Neuronal stem cell (in vitro differentiated cells): ENCODE data around the gene ATG10.

ENCODE experiments used
- DNase-seq: peaks from one replicate; pipeline ENCODE4 v3.0.0-alpha.2; 2013; ENCODE audit warnings: low spot score
- H2AFZ ChIP-seq: one replicate; pipeline ENCODE4 v1.6.1; 2013; ENCODE audit warnings: mild to moderate bottlenecking, low read length, inconsistent platforms
- H2AK5ac ChIP-seq: 2 replicates; pipeline ENCODE4 v1.6.1; 2013; ENCODE audit warnings: low read depth, mild to moderate bottlenecking, inconsistent platforms, low read length, moderate library complexity, mixed read lengths
- H2BK120ac ChIP-seq: 2 replicates; pipeline ENCODE4 v1.6.1; 2013; ENCODE audit warnings: low read depth, mild to moderate bottlenecking, inconsistent platforms, low read length, moderate library complexity, mixed read lengths
- H2BK12ac ChIP-seq: one replicate; pipeline ENCODE4 v1.6.1; 2013; ENCODE audit warnings: low read length, inconsistent platforms
- H2BK15ac ChIP-seq: 2 replicates; pipeline ENCODE4 v1.6.1; 2013; ENCODE audit warnings: mild to moderate bottlenecking, low read length, inconsistent platforms, mixed read lengths
- H2BK5ac ChIP-seq: one replicate; pipeline ENCODE4 v1.6.1; 2013; ENCODE audit warnings: inconsistent platforms, mild to moderate bottlenecking, low read length, moderate library complexity
- H3K14ac ChIP-seq: one replicate; pipeline ENCODE4 v1.6.1; 2013; ENCODE audit warnings: low read length, inconsistent platforms
- H3K18ac ChIP-seq: 2 replicates; pipeline ENCODE4 v1.6.1; 2013; ENCODE audit warnings: low read length, inconsistent platforms
- H3K23ac ChIP-seq: 2 replicates; pipeline ENCODE4 v1.6.1; 2013; ENCODE audit warnings: low read depth, mild to moderate bottlenecking, mixed read lengths, low read length, inconsistent platforms; ENCODE audit not compliant: poor library complexity
- H3K27ac ChIP-seq: replicated peaks from 3 replicates; pipeline ENCODE4 v1.5.1; 2013; ENCODE audit warnings: low read length, inconsistent platforms
- H3K27me3 ChIP-seq, 3 experiments: 2 replicates each; pipeline ENCODE4 v1.6.1; 2013; ENCODE audit warnings: low read length in 3 of 3, mild to moderate bottlenecking in 2 of 3, inconsistent platforms in 1 of 3, low read depth in 1 of 3, mixed read lengths in 1 of 3, moderate library complexity in 1 of 3; ENCODE audit not compliant: control insufficient read depth in 3 of 3, insufficient read depth in 3 of 3
- H3K36me3 ChIP-seq, 2 donors: replicated peaks in 1 of 2; 2 replicates each; pipeline ENCODE4 v1.6.1; 2013; ENCODE audit warnings: low read length in 2 of 2; ENCODE audit not compliant: control insufficient read depth in 2 of 2, insufficient read depth in 2 of 2
- H3K4ac ChIP-seq: 2 replicates; pipeline ENCODE4 v1.6.1; 2013; ENCODE audit warnings: inconsistent platforms, mild to moderate bottlenecking, low read length, moderate library complexity
- H3K4me1 ChIP-seq, 2 donors: 1 replicate in 1 of 2; 2 replicates in 1 of 2; pipeline ENCODE4 v1.6.1; 2013; ENCODE audit warnings: low read length in 2 of 2, low read depth in 1 of 2; ENCODE audit not compliant: control insufficient read depth in 2 of 2, insufficient read depth in 1 of 2
- H3K4me2 ChIP-seq: one replicate; pipeline ENCODE4 v1.6.1; 2013; ENCODE audit warnings: mild to moderate bottlenecking, low read length, inconsistent platforms; ENCODE audit not compliant: insufficient read depth, poor library complexity, severe bottlenecking
- H3K4me3 ChIP-seq, 2 donors: 2 replicates each; pipeline ENCODE4 v1.5.1; 2013; ENCODE audit warnings: low read length in 2 of 2, mild to moderate bottlenecking in 2 of 2, inconsistent platforms in 1 of 2, moderate library complexity in 1 of 2
- H3K79me1 ChIP-seq: one replicate; pipeline ENCODE4 v1.6.1; 2013; ENCODE audit warnings: low read depth, mild to moderate bottlenecking, inconsistent platforms, low read length, moderate library complexity
- H3K9ac ChIP-seq: one replicate; pipeline ENCODE4 v1.6.1; 2013; ENCODE audit warnings: mild to moderate bottlenecking, low read depth, low read length, inconsistent platforms; ENCODE audit not compliant: poor library complexity
- H3K9me3 ChIP-seq, 2 donors: replicated peaks in 1 of 2; 2 replicates each; pipeline versions ENCODE3 to v1.6.1; 2013; ENCODE audit warnings: low read length in 2 of 2, mild to moderate bottlenecking in 2 of 2, inconsistent platforms in 1 of 2, low read depth in 1 of 2, mixed read lengths in 1 of 2, moderate library complexity in 1 of 2; ENCODE audit not compliant: control insufficient read depth in 2 of 2, insufficient read depth in 1 of 2
- H4K8ac ChIP-seq: one replicate; pipeline ENCODE4 v1.6.1; 2013; ENCODE audit warnings: low read depth, mild to moderate bottlenecking, inconsistent platforms, low read length, moderate library complexity
- H4K91ac ChIP-seq: one replicate; pipeline ENCODE4 v1.6.1; 2013; ENCODE audit warnings: low read length, low read depth, mild to moderate bottlenecking, inconsistent platforms; ENCODE audit not compliant: poor library complexity
- WGBS, 2 donors: extraction: QIAGEN DNeasy Blood & Tissue Kit; methylation state at CpG; one replicate each; pipeline ENCODE4 v1.1.7; 2013; ENCODE audit warnings: missing lambda C conversion rate in 2 of 2, mixed read lengths in 1 of 2; ENCODE audit not compliant: insufficient read length in 2 of 2, insufficient replicate concordance in 1 of 2; ENCODE audit errors: extremely low coverage in 2 of 2; 5-methylcytosine and 5-hydroxymethylcytosine counted together

The ATG10 gene

DNA sequence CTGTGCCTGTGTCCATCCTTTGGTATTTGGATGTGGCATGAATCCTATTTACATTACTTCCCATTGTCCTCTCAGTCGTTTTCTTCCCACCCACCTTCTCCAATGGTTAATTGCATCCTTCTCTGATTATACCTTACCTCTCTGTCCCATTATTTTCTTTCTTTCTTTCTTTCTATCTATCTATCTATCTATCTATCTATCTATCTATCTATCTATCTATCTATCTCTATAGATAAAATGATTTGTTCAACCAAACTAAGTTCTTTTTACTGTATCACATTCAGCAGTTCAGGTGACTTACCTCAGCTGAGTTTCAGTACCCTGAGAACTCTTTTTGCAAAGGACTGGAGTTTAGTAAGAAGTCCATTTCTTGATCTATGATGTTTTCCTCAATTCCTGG lies 225.7 kb downstream of the ATG10 start:
- no CpG with 5 or more reads among the region's 1 CpG for WGBS, 2 donors
- no peak overlapping the region for H2AK5ac ChIP-seq

DNA sequence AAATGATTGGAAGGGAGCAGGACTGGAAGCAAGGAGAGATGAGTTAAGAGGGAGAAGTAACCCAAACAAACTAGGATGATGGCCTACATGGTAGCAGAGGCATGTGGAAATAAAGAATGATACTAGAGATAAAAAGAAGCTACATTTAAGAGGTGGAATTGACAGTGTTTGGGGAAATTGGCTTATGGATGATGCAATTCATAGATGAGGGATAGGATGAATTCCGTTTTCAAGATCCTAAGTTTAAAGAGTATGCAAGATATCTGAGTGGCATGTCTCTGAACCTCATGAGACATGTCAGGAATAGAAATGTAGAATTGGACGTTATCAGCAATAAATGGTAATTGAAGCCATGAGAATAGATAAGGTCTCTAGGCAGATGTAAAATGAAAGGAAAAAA lies 232.7 kb downstream of the ATG10 start:
- Histone ChIP-seq H3K27me3 (no peaks in the 10 kb centered on the region), H3K9ac (no peak overlapping the region), H2BK5ac (no peak overlapping the region), H3K18ac (no peak overlapping the region), H2BK120ac (no peak overlapping the region), H3K4ac (no peak overlapping the region), H3K79me1 (no peaks in the 10 kb centered on the region), H3K36me3 (no peaks in the 10 kb centered on the region), H3K4me2 (no peak overlapping the region), H4K8ac (no peak overlapping the region), H2BK12ac (no peak overlapping the region), H3K9me3 (no peaks in the 10 kb centered on the region), H3K4me3 (no peak overlapping the region), H3K27ac (no peak overlapping the region), H2AK5ac (no peak overlapping the region), H3K23ac (no peak overlapping the region), H3K14ac (no peak overlapping the region), H4K91ac (no peak overlapping the region), H2AFZ (no peak overlapping the region), H3K4me1 (no peaks in the 10 kb centered on the region), H2BK15ac (no peak overlapping the region)
- no CpG with 5 or more reads among the region's 2 CpGs for whole genome bisulfite sequencing, 2 donors
- no peak for DNase-seq

More for the DNA sequence above, 225.7 kb downstream of the ATG10 start:
- H3K79me1 ChIP-seq: no peaks in the 10 kb centered on the region
- no peak overlapping the region for H4K91ac ChIP-seq
- H2BK5ac ChIP-seq: no peak overlapping the region
- no peaks in the 10 kb centered on the region for H3K4me1 ChIP-seq
- H3K4ac ChIP-seq: no peak overlapping the region
- H2BK120ac ChIP-seq: no peak overlapping the region
- no peak overlapping the region for H3K9ac ChIP-seq
- no peak overlapping the region for H3K27ac ChIP-seq
- H3K9me3 ChIP-seq: no peaks in the 10 kb centered on the region
- no peak overlapping the region for H3K4me3 ChIP-seq
- H2AFZ ChIP-seq: no peak overlapping the region
- H3K14ac ChIP-seq: no peak overlapping the region
- no peaks in the 10 kb centered on the region for H3K27me3 ChIP-seq
- H2BK15ac ChIP-seq: no peak overlapping the region
- no peak for DNase-seq
- H2BK12ac ChIP-seq: no peak overlapping the region
- H4K8ac ChIP-seq: no peak overlapping the region
- H3K23ac ChIP-seq: no peak overlapping the region
- H3K4me2 ChIP-seq: no peak overlapping the region
- no peak overlapping the region for H3K18ac ChIP-seq
- H3K36me3 ChIP-seq: no peaks in the 10 kb centered on the region

DNA sequence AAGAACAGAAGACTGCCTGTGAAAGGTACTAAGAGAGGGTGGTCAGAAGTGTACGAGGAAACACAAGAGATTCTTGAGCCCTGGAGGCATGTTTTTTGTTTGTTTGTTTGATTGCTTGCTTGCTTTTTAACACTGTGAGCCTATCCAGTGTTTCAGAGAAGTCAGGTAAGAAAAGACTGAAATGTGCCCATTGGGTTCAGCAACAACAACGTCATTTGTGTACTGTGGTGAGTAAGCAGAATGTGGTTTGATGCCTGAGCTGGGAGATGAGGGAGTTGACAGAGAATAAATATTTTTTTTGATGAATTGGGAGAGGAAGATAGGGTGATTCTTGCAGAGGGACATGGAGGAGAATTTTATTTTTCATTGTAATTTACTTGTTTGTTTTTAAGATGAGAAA lies 233.2 kb downstream of the ATG10 start:
- H2BK12ac ChIP-seq: no peak overlapping the region
- no peak overlapping the region for H2BK15ac ChIP-seq
- DNase-seq: no peak
- no peak overlapping the region for H3K27ac ChIP-seq
- H3K9ac ChIP-seq: no peak overlapping the region
- H3K4ac ChIP-seq: no peak overlapping the region
- no peaks in the 10 kb centered on the region for H3K9me3 ChIP-seq
- no peak overlapping the region for H3K23ac ChIP-seq
- H3K36me3 ChIP-seq: no peaks in the 10 kb centered on the region
- H3K27me3 ChIP-seq: no peaks in the 10 kb centered on the region
- H3K79me1 ChIP-seq: no peaks in the 10 kb centered on the region
- no peak overlapping the region for H3K4me3 ChIP-seq
- H3K4me1 ChIP-seq: no peaks in the 10 kb centered on the region
- H2AFZ ChIP-seq: no peak overlapping the region
- no peak overlapping the region for H4K8ac ChIP-seq
- H4K91ac ChIP-seq: no peak overlapping the region
- WGBS, 2 donors: no CpG with 5 or more reads among the region's 2 CpGs
- no peak overlapping the region for H3K14ac ChIP-seq
- no peak overlapping the region for H3K18ac ChIP-seq
- no peak overlapping the region for H2BK120ac ChIP-seq
- no peak overlapping the region for H2BK5ac ChIP-seq
- no peak overlapping the region for H3K4me2 ChIP-seq
- H2AK5ac ChIP-seq: no peak overlapping the region

DNA sequence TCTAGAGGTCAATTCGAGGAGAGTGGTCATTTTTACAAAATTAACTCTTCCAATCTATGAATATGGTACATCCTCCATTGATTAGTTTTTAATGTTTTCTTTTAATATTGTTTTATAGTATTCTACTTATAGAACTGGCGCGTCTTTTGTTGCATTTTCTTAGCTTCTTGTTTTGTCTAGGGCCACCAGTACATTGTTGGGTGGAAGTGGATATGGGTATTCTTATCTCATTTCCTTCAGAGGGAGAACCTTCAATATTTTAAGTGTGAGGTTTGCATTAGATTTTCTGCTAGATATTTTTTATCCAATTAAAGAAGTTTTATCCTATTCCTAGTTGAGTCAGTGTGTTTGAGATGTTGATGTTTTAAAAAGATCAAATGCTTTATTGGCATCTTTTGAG lies 236.5 kb downstream of the ATG10 start:
- Histone ChIP-seq H3K4me3 (no peak overlapping the region), H2BK120ac (no peak overlapping the region), H2BK15ac (no peak overlapping the region), H4K91ac (no peak overlapping the region), H3K23ac (no peak overlapping the region), H2AFZ (no peak overlapping the region), H2BK12ac (no peak overlapping the region), H2AK5ac (no peak overlapping the region), H3K9ac (no peak overlapping the region), H3K4me2 (no peak overlapping the region), H4K8ac (no peak overlapping the region), H3K27ac (no peak overlapping the region), H3K14ac (no peak overlapping the region), H3K9me3 (no peaks in the 10 kb centered on the region), H3K79me1 (no peaks in the 10 kb centered on the region), H2BK5ac (no peak overlapping the region), H3K27me3 (no peaks in the 10 kb centered on the region), H3K4me1 (no peaks in the 10 kb centered on the region), H3K18ac (no peak overlapping the region), H3K36me3 (no peaks in the 10 kb centered on the region), H3K4ac (no peak overlapping the region)
- WGBS, 2 donors: no CpG with 5 or more reads among the region's 3 CpGs
- no peak for DNase-seq
